ENCODE results near the gene NKAPL. TPM values are rescaled to one million over a fixed set of nuclear protein-coding genes. Genes with fewer than 3 reads are reported as not detected.

The NKAPL gene
- total RNA-seq, 1 donor from 2014 or later, result not detected

DNA sequence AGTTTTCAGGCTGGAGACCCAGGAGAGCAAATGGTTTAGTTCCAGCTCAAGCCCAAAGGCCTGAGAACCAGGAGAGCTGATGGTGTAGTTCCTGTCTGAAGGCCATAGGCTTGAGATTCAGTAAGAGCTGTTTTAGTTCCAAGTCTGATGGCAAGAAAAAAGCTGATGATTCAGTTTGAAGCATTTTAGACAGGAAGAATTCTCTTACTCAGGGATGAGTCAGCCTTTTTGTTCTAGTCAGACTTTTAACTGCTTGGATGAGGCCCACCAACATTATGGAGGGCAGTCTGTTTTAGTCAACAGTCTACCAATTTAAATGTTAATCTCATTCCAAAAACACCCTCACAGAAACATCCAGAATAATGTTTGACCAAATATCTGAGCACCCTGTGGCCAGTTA is 10.4 kb downstream of the NKAPL start:
- no peak for DNase-seq (ENCODE audit: low spot score)
- H3K27ac Mint-ChIP-seq (ENCODE audit: unreplicated experiment), result peak overlapping the region; percentile 85
- H3K36me3 Mint-ChIP-seq (ENCODE audit: low read depth), result peaks cover 16% of the 10 kb centered on the region
- H3K9me3 Mint-ChIP-seq (ENCODE audit: low read depth), result no peaks in the 10 kb centered on the region
- H3K4me3 Mint-ChIP-seq (ENCODE audit: unreplicated experiment), result no peak overlapping the region
- peaks cover 12% of the 10 kb centered on the region for H3K4me1 Mint-ChIP-seq (ENCODE audit: low read depth)
- no peaks in the 10 kb centered on the region for H3K27me3 Mint-ChIP-seq (ENCODE audit: low read depth)
- TF ChIP-seq, protein P1, sequence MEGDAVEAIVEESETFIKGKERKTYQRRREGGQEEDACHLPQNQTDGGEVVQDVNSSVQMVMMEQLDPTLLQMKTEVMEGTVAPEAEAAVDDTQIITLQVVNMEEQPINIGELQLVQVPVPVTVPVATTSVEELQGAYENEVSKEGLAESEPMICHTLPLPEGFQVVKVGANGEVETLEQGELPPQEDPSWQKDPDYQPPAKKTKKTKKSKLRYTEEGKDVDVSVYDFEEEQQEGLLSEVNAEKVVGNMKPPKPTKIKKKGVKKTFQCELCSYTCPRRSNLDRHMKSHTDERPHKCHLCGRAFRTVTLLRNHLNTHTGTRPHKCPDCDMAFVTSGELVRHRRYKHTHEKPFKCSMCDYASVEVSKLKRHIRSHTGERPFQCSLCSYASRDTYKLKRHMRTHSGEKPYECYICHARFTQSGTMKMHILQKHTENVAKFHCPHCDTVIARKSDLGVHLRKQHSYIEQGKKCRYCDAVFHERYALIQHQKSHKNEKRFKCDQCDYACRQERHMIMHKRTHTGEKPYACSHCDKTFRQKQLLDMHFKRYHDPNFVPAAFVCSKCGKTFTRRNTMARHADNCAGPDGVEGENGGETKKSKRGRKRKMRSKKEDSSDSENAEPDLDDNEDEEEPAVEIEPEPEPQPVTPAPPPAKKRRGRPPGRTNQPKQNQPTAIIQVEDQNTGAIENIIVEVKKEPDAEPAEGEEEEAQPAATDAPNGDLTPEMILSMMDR (IDR thresholded peaks at IDR 0.05), result no peak

DNA sequence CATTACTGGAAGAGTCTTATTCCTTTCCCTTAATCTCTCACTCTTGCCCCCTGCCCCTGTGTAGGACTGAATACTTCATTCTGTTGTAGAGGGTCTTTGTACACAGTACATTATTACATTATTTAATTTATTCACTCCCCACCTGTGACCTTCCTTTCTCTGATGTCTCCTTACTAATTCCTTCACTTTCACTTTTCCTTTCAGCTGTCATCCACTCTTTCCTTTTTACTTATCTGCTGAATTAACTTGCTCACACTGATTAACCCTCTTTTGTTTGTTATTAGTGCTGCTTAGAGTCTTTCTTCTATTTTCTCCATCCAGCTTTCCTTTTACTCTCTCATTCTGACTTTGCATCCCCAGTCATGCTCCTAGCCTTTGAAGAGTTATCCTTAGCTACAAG is 15.8 kb downstream of the NKAPL start:
- no peak for DNase-seq (ENCODE audit: low spot score)
- H3K9me3 Mint-ChIP-seq (ENCODE audit: low read depth), result no peaks in the 10 kb centered on the region
- H3K27ac Mint-ChIP-seq (ENCODE audit: unreplicated experiment), result no peak overlapping the region
- H3K36me3 Mint-ChIP-seq (ENCODE audit: low read depth), result peaks cover 42% of the 10 kb centered on the region
- no peak overlapping the region for H3K4me3 Mint-ChIP-seq (ENCODE audit: unreplicated experiment)
- TF ChIP-seq, protein P1 (IDR thresholded peaks at IDR 0.05), result no peak
- no peaks in the 10 kb centered on the region for H3K4me1 Mint-ChIP-seq (ENCODE audit: low read depth)
- H3K27me3 Mint-ChIP-seq (ENCODE audit: low read depth), result no peaks in the 10 kb centered on the region

DNA sequence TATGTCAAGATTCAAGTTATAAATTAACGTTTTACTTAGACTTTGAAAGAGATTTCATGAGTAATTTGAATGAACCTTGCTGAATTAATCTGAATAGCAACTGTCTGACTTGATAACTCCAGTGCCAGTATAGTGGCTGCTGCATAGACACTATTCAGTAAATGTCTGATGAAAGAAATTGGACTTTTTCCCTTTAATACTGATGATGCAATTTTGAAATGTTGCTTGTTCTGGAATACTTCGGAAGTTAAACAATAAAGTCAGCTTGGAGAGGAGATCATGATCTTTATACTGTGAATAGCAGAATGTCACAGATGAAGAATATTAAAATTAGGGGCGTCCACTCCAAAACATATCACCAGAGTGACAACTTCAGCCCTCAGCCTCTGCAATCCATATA is 18.6 kb downstream of the NKAPL start:
- peaks cover 11% of the 10 kb centered on the region for H3K4me1 Mint-ChIP-seq (ENCODE audit: low read depth)
- no peaks in the 10 kb centered on the region for H3K27me3 Mint-ChIP-seq (ENCODE audit: low read depth)
- TF ChIP-seq, protein P1 (IDR thresholded peaks at IDR 0.05), result no peak
- H3K9me3 Mint-ChIP-seq (ENCODE audit: low read depth), result peaks cover 6% of the 10 kb centered on the region
- H3K27ac Mint-ChIP-seq (ENCODE audit: unreplicated experiment), result no peak overlapping the region
- peaks cover 37% of the 10 kb centered on the region for H3K36me3 Mint-ChIP-seq (ENCODE audit: low read depth)
- DNase-seq (ENCODE audit: low spot score), result no peak
- H3K4me3 Mint-ChIP-seq (ENCODE audit: unreplicated experiment), result no peak overlapping the region

DNA sequence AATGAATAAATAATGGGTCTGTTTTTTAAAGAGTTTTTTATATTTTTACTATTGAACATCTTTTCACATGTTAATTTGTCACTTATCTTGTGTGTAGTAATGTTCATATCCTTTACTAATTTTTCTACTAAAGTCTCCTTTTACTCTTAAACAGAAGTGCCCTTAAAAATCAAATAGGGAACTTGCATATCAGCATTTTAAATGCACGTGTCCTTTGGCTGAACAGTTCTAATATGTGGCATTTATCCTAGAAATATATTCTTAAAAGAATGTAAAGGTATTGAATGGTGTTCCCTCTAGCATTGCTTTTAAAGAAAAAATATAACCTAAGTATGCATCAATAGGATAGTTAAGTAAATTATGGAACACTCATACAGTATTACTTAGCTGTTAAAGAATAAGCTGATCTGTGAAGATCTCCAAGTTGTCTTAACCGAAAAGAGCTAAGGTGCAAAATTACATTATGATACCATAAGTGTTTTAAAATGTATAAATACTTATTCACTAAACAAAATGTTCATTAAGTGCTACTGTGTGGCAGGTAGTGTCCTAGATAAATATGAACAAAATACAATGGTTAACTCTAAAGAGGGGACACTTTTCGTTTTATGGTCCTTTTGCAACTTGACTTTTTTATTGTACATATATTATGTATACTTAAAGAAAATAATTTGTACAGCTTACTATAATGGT is 21.6 kb downstream of the NKAPL start:
- TF ChIP-seq, protein P1 (IDR thresholded peaks at IDR 0.05), result no peak
- H3K4me3 Mint-ChIP-seq (ENCODE audit: unreplicated experiment), result peak overlapping the region; percentile 90
- DNase-seq (ENCODE audit: low spot score), result no peak
- H3K27ac Mint-ChIP-seq (ENCODE audit: unreplicated experiment), result no peak overlapping the region
- peaks cover 38% of the 10 kb centered on the region for H3K36me3 Mint-ChIP-seq (ENCODE audit: low read depth)
- no peaks in the 10 kb centered on the region for H3K27me3 Mint-ChIP-seq (ENCODE audit: low read depth)
- H3K9me3 Mint-ChIP-seq (ENCODE audit: low read depth), result peaks cover 13% of the 10 kb centered on the region
- H3K4me1 Mint-ChIP-seq (ENCODE audit: low read depth), result peaks cover 14% of the 10 kb centered on the region

DNA sequence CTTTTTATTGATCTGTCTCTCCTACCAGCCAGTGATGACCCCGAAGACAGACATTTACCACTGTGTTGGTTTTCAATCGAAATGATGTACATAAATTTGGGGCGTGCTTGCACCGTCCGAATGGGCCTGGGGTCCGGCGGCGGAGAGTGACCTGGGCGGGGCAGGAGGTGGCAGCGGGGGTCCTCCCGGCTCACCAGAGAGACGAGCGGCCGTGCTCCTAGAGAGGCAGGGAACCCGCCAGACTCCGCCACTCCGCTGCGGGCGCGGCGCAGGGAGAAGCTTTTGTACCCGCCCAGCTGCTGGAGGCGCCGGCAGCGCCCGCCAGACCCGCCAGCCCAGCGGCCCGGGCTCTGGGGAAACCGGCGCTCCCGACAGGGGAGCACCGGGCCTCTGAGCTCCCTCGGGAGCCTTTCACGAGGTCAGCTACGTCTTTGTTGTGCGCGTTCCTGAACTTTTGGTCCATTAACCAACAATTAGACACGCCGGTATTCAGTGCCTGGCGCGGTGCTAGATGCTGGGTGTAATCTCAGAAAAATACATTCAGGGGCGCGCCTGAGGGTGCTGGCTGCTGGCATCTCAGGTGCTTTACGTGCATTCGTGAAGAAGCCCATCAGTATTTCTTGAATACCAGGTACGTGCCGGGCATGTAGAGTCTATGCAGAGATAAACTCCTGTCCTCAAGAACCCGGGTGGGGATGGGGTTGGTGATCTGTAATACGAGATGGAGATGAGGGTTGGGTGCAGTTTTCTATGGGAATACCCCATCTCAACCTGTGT is 22.4 kb downstream of the NKAPL start, which contains the start of gene PGBD1:
Gene PGBD1 (plus strand): TSS at position 285 of the 777 bp plus-strand sequence. CDS start 2,242 bp downstream, outside the sequence.
- Mint-ChIP-seq H3K36me3 (ENCODE audit: low read depth) (peaks cover 35% of the 10 kb centered on the region), H3K9me3 (ENCODE audit: low read depth) (peaks cover 13% of the 10 kb centered on the region), H3K27me3 (ENCODE audit: low read depth) (no peaks in the 10 kb centered on the region), H3K27ac (ENCODE audit: unreplicated experiment) (peak within 1 kb of the TSS; percentile 76), H3K4me1 (ENCODE audit: low read depth) (peaks cover 14% of the 10 kb centered on the region), H3K4me3 (ENCODE audit: unreplicated experiment) (peak within 1 kb of the TSS; percentile 90)
- peak; percentile 95 for DNase-seq (ENCODE audit: low spot score)
- TF ChIP-seq, protein P1 (IDR thresholded peaks at IDR 0.05), result peak; percentile 19
